ENCODE results near the gene RNF220. TPM values are rescaled to one million over a fixed set of nuclear protein-coding genes. Genes with fewer than 3 reads are reported as not detected.

The RNF220 gene
- total RNA-seq, 1 experiment from 2014 or later, result 72.9 TPM

GRCh38 chr1:44521378-44522080 lies 116.5 kb downstream of the RNF220 start:
- no peak for DNase-seq (ENCODE audit: low read depth)

GRCh38 chr1:44523593-44524591 lies 118.8 kb downstream of the RNF220 start:
- DNase-seq (ENCODE audit: low read depth), result no peak

- no peak for DNase-seq (ENCODE audit: low read depth)
Observed at GRCh38 chr1:44524655-44525500, 119.8 kb downstream of the RNF220 start.

- no peak for DNase-seq (ENCODE audit: low read depth)
Observed at GRCh38 chr1:44526295-44527073, 121.4 kb downstream of the RNF220 start.

GRCh38 chr1:44531785-44532566 lies 126.9 kb downstream of the RNF220 start:
- peak; percentile 86 for DNase-seq (ENCODE audit: low read depth)

- no peak for DNase-seq (ENCODE audit: low read depth)
Observed at GRCh38 chr1:44532567-44532944, 127.5 kb downstream of the RNF220 start.

GRCh38 chr1:44534771-44535170 lies 129.7 kb downstream of the RNF220 start:
- no peak for DNase-seq (ENCODE audit: low read depth)

GRCh38 chr1:44536357-44537209 lies 131.5 kb downstream of the RNF220 start:
- DNase-seq (ENCODE audit: low read depth), result no peak

GRCh38 chr1:44537538-44537937 lies 132.5 kb downstream of the RNF220 start:
- no peak for DNase-seq (ENCODE audit: low read depth)

- no peak for DNase-seq (ENCODE audit: low read depth)
Observed at GRCh38 chr1:44537956-44538355, 132.9 kb downstream of the RNF220 start.

- DNase-seq (ENCODE audit: low read depth), result no peak
Observed at GRCh38 chr1:44539991-44540730, 135.1 kb downstream of the RNF220 start.

- DNase-seq (ENCODE audit: low read depth), result no peak
Observed at GRCh38 chr1:44542420-44543063, 137.5 kb downstream of the RNF220 start.

- no peak for DNase-seq (ENCODE audit: low read depth)
Observed at GRCh38 chr1:44543064-44543744, 138.1 kb downstream of the RNF220 start.

- no peak for DNase-seq (ENCODE audit: low read depth)
Observed at GRCh38 chr1:44543786-44544185, 138.7 kb downstream of the RNF220 start.

GRCh38 chr1:44544960-44545359 lies 139.9 kb downstream of the RNF220 start:
- no peak for DNase-seq (ENCODE audit: low read depth)

- DNase-seq (ENCODE audit: low read depth), result no peak
Observed at GRCh38 chr1:44545961-44546360, 140.9 kb downstream of the RNF220 start.

GRCh38 chr1:44546403-44547053 lies 141.5 kb downstream of the RNF220 start:
- DNase-seq (ENCODE audit: low read depth), result no peak
